HT1080 (cell line): ENCODE data around the gene SH3RF3. TPM values are rescaled to one million over a fixed set of nuclear protein-coding genes. Genes with fewer than 3 reads are reported as not detected.

ENCODE experiments used
- DNase-seq: peaks from one replicate; pipeline ENCODE4 v3.0.0-alpha.2; 2015; ENCODE audit warnings: low read depth
- small RNA-seq: library from RNA; depleted of rRNA; stranded (forward); fragments of <200 nt; gene quantifications from one replicate; pipeline ENCODE3, GENCODE V24; 2014
- total RNA-seq: library from RNA; depleted of rRNA; stranded (reverse); fragments of >200 nt; shearing (Covaris generic); gene quantifications from 2 replicates; pipeline ENCODE4 v1.2.3, GENCODE V29; 2014; rRNA removed

The SH3RF3 gene
- total RNA-seq, 1 experiment from 2014 or later: 5.0 TPM

DNA sequence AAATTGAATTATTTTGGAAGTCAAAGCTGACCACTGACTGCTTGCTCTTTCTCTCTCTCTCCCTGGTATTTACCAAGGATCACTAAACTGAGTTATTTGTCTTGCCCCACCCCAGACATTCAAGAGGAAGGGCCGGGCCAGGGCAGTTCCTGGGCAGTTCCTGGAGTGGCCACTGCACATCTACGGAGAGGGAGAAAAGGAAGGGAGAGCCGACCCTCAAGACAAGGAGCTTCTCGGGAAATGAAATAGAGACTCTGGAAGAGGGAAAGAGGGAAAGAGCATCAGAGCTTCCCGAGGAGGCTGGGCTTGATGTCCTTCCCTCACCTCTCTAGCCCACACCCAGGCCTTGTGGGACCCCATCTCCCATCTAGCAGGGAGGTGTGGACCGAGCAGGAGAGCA lies 401.7 kb downstream of the SH3RF3 start:
- DNase-seq: no peak

DNA sequence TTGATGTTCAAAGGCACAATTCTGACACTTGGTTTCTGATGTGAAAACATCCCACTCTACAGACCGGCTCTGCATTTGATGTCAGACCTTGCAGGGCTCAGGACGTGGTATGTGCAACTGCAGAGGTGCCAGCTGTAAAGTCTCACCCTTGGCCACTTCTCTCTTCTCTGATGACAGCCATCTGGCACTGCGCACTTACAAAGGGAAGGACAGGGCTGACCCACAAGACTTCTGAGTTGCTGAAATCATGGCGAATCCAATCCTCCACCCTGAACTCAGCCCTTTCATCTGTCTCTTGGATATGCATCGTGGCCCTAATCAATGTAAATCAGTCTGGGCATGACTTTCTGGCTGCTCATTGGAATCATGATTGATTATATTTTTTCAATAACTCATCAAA lies 402.2 kb downstream of the SH3RF3 start:
- no peak for DNase-seq

DNA sequence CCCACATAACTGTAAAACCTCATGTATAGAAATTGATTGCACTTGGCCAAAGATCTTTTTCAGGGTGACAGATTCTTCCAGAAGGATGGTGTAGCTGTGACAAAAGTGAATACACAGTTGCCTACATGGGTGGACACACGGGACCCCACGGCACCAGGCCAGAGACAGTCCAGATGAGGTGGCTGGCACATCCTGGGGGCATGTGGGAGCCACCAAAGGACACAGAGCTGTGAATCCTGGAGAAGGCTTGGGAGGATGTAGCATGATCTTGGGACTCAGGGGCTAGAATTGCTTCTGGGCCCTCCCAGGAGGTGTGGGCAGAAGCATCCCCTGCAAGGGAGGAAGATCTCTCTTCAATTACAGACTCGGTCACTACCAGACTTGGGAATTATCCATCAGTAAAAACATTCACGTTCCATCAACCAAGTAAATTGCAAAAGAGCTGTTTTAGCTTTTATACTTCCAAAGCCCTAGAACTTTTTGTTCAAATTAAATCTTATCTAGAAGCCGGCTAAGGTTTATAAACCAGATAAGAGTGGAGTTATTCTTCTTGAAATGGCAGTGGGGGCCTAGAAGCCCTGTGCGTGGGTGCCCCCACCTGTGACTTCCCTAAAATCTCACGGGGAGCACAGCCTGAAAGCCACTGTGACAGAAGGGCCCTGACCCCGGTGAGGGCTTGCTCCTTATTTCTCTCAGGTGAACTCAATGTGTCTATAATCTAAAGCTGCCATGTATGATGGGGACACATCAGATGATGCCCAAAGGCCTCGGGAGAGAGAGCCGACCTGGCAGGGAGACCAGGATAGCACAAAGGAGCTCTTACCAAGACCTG lies 403.1 kb downstream of the SH3RF3 start:
- DNase-seq: no peak

DNA sequence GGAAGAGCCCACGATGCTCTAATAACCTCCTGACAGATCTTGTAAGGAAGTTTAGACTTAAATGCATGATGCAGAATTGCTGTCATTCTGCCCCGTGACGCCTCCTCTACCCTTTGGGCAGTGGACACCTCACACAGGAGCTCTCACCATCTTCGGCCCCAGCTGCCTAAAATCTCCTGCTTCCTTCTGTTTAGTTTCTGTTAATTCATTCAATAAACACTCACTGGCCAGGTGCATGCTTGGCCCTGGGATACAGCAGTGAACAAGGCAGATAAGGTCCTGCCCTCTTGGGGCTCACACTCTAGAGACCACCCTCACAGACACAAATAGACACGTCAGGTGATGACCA lies 403.7 kb downstream of the SH3RF3 start:
- DNase-seq: no peak

DNA sequence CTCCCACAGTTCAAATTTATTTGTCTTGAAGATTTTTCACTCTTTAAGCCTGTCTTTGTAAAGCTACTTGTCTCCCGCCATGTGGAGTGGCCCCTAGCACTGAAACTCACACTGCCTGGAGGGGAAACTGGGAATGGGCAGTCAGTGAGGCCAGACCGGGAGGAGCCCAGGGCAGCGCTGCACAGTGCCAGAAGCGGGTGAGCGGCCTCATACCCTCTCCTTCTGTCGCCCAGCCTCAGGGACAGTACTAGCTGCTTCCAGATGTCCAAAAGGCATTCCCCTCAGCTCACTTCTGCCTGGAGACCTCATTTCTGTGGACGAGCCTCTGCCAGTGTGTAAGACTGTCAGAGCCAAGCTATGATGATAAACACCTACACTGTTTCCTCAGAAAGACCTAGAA lies 404.8 kb downstream of the SH3RF3 start:
- DNase-seq: no peak

DNA sequence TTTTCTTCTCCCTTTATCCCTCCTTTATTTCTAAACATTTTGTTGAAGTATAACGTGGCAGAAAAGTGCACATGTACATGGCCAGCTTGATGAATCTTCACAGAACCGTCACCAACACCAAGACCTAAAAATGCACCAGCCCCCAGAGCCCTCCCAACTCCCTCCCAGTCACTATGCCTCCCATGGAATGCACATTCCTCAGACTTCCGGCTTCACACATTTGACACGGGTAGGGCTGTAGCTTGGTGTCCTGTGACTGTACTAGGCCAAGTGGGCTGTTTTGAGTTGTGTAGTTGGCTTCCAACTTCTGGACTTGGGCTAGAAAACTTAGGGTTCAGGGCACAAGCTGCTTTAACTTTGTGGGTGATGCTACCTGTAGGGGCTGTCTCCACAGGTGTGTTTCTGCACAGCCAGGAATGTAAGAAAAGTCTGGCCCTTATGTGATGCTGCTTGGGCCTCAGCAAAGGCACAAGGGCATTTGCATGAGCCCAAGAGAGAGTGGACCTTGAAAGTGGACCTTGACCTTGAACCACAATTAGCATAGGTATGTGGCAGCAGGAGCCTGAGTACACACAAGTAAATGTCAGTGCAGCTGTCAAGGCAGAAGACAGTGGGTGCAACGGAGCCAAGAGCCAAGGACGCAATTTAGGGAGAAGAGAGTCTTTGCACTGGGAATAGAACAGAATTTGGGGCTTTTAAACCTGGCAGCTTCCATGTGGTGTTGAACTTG lies 406.4 kb downstream of the SH3RF3 start:
- DNase-seq: no peak

DNA sequence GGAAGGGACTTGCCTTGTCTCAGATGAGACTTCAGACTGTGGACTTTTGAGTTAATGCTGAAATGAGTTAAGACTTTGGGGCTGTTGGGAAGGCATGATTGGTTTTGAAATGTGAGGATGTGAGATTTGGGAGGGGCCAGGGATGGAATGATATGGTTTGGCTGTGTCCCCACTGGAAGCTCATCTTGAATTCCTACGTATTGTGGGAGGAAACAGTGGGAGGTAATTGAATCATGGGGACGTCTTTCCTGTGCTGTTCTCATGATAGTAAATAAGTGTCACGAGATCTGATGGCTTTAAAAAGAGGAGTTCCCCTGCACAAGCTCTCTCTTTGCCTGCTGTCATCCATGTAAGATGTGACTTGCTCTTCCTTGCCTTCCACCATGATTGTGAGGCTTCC lies 407.6 kb downstream of the SH3RF3 start:
- peak; percentile 42 for DNase-seq

DNA sequence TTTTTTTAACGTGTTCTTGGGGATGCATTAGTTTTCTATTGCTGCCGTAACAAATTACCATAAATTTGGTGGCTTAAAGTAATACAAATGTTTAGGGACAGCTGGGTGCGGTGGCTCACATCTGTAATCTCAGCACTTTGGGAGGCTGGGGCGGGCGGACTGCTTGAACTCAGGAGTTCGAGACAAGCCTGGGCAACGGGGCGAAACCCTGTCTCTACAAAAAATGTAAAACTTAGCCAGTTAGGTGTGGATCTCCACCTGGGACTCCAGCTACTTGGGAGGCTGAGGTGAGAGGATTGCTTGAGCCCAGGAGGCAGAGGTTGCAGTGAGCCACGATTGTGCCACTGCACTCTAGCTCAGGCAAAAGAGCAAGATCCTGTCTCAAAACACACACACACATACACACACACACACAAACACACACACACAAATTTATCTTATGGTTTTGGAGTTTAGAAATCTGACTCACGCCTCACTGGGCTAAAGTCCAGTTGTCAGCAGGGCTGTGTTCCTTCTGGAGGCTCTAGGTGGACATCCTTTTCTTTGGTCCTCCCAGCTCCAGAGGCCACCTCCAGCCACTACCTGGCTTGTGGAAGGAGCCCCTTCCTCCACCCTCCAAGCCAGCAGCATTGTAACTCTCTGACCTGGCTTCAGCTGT lies 408.7 kb downstream of the SH3RF3 start:
- no peak for DNase-seq

DNA sequence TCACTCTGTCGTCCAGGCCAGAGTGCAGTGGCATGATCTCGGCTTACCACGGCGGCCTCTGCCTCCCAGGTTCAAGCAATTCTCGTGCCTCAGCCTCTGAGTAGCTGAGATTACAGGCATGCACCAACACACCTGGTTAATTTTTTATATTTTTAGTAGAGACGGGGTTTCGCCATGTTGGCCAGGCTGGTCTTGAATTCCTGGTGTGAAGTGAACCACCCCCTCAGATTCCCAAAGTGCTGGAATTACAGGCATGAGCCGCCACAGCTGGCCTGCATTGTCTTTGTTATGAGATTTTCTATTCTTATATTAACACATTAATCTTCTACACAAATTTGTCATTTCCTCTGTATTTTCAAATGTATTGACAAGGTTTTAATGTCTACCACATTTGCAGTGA lies 409.5 kb downstream of the SH3RF3 start:
- no peak for DNase-seq

DNA sequence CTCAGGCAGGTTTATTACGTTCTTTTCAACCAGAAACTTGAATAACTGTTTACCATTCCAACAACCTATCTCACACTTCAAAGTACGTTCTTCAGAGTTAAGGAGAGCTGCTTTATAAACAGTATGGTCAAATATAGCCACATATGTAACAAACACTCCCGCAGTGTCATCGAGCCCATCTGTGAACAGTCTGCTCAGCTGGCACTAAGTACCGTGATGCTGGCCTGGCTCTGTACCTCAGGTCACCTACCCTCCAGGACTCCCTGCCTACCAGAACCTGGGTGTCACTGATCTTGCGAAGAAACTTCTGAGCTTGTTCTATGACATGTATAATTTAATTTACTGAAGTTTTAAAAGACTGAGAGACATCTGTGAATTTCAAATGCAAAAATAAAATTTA lies 413.4 kb downstream of the SH3RF3 start:
- no peak for DNase-seq

DNA sequence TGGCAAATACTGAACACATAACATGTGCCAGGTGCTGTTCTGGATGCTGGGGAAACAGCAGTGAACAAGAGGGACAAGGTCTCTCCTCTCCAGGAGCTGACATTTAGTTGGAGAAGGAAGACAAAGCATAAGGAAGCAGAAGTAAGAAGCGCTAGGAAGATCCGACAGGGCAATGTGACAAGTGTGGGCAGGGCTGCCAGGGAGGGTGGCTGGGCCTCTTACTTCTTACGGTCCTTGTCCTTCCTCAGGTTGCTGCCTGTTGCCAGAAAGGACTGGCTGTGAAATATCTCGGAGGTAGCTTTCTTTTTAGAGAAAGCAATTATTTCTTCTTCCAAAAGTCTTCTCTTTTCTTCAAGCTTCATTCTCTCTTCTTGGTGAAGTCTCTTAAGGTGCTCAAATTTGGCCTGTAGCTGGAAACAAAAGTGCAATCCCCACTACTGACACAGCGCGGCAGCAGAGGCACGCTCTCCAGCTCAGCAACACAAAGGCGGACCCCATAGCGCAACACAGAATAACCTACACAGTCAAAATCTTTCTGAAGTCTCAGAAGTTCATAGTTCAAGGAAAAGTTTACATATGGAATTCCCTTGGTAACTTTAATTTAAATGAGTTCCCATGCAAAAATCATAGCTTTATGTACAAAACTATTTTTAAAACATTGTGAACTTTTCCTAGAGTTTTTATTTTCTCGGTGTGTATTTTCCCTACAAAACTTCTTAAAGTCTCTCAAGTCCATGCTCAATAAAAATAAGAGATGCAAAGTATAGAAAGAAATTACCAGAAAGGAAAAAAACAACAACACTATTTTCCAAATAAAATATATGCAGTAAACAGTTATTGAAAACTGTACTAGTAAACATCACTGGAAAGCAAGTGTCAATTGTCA lies 417.1 kb downstream of the SH3RF3 start:
- peak; percentile 70 for DNase-seq

DNA sequence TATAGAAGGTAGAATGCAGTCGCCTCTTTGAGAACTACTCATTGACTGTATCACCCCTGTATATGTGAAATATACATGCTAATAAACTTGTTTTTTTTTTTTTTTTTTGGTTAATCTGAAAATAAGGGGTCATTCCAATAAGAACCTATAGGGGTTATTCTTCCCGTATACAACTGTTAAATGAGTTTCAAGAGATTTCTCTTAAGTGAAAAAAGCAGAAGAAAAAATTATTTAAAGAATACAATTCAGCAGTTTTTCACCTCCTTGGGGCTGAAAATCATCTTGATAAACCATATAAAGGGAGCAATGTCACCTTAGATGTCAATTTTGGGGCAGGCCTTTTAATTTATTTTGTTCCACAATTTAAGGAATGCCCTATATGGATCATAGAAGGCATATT lies 418.3 kb downstream of the SH3RF3 start:
- no peak for DNase-seq

DNA sequence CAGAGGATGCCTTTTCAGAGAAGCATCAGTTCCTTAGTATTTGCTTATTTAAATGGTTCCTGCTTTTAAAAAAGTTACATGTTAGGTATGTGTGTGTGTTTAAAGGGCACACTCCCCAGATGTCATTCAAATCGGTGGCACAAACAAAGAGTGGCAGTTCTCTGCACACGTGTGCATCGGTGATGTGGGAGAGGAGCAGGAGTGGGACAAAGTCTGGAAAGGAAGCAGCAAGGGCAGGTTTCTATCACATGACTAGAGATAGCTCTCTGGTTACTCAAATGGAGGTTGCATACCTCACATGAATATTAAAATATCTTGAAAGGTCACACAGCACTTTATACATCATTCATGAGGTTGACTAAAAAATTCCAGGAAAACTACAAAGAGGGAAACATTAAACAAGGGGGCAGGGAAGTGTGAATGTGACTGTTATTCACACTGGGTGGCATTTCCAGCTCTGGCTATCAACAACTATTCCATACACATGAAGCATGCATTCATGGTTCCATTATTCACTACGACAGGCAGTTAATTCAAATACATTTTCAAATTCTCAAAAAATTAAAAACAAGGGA lies 420.1 kb downstream of the SH3RF3 start:
- DNase-seq: no peak

Small RNA genes lying within 50 kb of the gene (small RNA-seq; reads per million reads assigned to genes)
- gene MIR4265 (not detected), gene MIR4266 (not detected), gene RF00017 (not detected), gene SNRPGP9 (not detected)

Other genes with a start within 250 kb of the SH3RF3 start
- gene EDAR, start 140.0 kb upstream of the SH3RF3 start, total RNA-seq: not detected in 2 replicates